IPS-NIHi7 (cell line): ENCODE results near the gene DFFB.

ENCODE experiments used
- DNase-seq: peaks from one replicate; pipeline ENCODE4 v3.0.0; 2012; ENCODE audit warnings: mixed read lengths; ENCODE audit errors: extremely low spot score

DFFB gene

GRCh38 chr1:3872546-3872945, 15.3 kb downstream of the DFFB start:
- DNase-seq, result no peak

- DNase-seq, result no peak
Observed at GRCh38 chr1:3874736-3875135, 17.5 kb downstream of the DFFB start.

- no peak for DNase-seq
Observed at GRCh38 chr1:3876716-3877115, 19.4 kb downstream of the DFFB start.

GRCh38 chr1:3879099-3879498, 21.8 kb downstream of the DFFB start:
- no peak for DNase-seq

GRCh38 chr1:3879787-3880428, 22.6 kb downstream of the DFFB start:
- no peak for DNase-seq

- DNase-seq, result no peak
Observed at GRCh38 chr1:3880429-3881192, 23.3 kb downstream of the DFFB start.

GRCh38 chr1:3881193-3881480, 23.9 kb downstream of the DFFB start:
- no peak for DNase-seq

GRCh38 chr1:3883194-3883925, 26.1 kb downstream of the DFFB start:
- DNase-seq, result no peak

- no peak for DNase-seq
Observed at GRCh38 chr1:3884966-3885365, 27.7 kb downstream of the DFFB start.

GRCh38 chr1:3885611-3886010, 28.3 kb downstream of the DFFB start:
- DNase-seq, result no peak

GRCh38 chr1:3886106-3886670, 28.9 kb downstream of the DFFB start:
- DNase-seq, result no peak

GRCh38 chr1:3886691-3887090, 29.4 kb downstream of the DFFB start:
- DNase-seq, result no peak

GRCh38 chr1:3888301-3888700, 31.0 kb downstream of the DFFB start:
- DNase-seq, result no peak

- DNase-seq, result no peak
Observed at GRCh38 chr1:3889936-3890335, 32.7 kb downstream of the DFFB start.

- no peak for DNase-seq
Observed at GRCh38 chr1:3890389-3891328, 33.4 kb downstream of the DFFB start.

- no peak for DNase-seq
Observed at GRCh38 chr1:3891329-3891865, 34.1 kb downstream of the DFFB start.

- DNase-seq, result no peak
Observed at GRCh38 chr1:3892748-3893147, 35.5 kb downstream of the DFFB start.

GRCh38 chr1:3893190-3893589, 35.9 kb downstream of the DFFB start:
- DNase-seq, result no peak

- no peak for DNase-seq
Observed at GRCh38 chr1:3894626-3895278, 37.5 kb downstream of the DFFB start.

- no peak for DNase-seq
Observed at GRCh38 chr1:3895279-3895950, 38.1 kb downstream of the DFFB start.
